Hematopoietic multipotent progenitor cell treated with erythropoietin and hydrocortisone succinate and interleukin-3 and kit ligand, for 8 days (in vitro differentiated cells): ENCODE results near the gene RPUSD1.
A peak's percentile ranks its signal among the peaks of the same experiment; 100 is the strongest.

Experiments used
- DNase-seq: peaks from one replicate; pipeline ENCODE4 v3.0.0-alpha.2; 2015

The RPUSD1 gene

DNA sequence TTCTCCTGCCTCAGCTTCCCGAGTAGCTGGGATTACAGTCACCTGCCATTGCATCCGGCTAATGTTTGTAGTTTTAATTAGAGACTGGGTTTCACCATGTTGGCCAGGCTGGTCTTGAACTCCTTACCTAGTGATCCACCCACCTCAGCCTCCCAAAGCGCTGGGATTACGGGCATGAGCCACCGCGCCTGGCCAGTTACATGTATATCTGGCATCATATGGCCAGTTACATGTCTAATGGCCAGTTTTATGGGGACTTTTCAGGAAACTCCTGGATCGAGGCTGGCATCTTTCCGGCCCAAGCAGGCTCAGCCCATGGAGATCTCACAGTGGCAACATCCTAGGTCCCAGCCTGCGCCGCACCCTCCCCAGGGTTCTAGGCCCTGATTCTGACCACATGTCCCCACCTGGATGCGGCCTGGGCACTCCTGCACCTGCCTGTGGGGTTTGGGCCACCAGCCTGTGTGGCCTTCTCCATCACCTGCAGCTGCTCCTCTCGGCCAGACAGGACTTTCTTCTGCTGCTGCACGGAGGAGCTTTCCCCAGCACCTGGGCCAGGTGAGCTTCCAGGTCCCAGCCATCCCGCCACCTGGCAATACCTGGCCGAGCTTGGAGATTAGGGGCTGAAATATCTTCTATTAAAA, 46.1 kb downstream of the RPUSD1 start:
- no peak for DNase-seq

DNA sequence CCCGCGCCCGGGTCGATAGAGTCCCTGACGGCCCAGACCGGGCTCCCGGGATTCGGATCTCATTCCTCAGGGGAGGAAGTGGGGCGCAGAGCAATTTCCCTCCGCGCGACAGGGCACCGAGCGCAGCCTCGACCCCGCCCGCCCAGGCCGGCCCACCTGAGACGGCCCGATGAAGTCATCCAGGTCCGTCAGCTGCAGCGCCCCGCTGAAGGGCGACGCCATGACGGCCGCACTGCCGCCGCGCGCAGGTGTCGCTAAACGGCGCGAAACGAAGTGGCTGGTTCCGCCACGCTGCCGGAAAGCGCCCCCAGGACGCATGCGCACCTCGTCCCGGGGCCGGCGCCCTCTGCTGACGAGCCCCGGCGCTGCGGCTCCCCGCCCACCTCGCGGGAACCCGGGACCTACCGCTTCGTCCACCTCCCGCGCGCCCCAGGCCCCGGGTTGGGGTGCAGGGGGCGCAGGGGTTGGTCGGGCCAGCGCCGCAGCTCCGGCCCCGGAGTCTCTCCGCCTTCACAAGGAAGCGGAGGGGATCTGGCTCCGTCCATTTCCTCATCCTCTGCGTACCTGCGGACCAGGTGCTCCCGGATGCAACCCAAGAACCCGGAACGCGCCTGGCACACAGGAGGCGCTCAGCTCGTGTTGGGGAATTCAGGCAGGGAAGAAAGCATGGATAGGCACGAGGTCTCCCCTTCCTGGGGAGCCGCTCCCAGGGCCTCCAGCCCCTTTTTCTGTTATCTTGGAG, 47.2 kb downstream of the RPUSD1 start, which contains the start of gene CIAO3:
CIAO3 (minus strand) TSS at position 234 of the 742 bp plus-strand sequence; CDS start at position 222, 12 bp downstream.
- peak; percentile 86 for DNase-seq

- no peak for DNase-seq
These were observed 47.8 kb downstream of the RPUSD1 start for GRCh38 chr16:740459-740763.

DNA sequence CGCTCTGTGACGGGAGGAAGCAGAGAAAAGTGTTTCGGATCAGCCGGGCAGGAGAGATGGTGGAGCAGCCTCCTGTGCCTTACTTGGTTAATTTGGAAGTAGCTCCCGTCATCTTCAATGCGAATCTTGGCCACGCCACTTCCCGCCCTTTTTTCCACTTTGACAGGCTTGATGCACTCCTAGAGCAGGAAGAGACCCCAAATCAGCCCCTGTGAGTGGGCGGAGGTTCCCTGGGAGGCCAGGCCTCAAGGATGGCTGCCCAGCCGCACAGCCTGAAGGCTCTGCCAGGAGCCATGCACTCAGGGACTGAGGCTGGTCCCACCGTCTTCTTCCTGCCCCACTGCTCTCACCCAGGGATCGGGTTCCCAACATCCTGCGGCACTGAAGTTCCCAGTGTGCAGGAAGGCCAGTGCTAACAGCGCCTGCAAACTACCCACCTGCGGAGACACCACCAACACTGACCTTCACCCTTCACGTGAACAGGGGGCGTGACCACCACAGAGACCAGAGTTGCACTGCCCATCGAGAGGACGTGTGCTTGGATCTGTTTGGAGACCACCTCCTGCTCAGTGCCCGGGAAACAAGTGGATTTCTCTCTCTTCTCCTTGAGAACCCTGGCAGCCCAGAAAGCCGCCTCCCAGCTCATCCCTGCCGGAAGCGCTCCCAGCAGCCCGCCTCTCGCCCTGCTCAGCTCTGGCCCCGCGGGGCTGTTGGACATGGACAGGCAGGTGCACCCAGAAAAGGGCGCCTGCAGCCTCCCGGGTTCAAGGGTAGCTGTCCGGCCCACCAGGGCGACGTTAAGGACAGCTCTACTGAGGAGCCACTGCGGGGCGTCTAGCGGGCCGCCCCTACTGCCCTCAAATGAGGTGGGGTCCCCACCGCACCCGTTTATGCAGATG, 48.4 kb downstream of the RPUSD1 start:
- DNase-seq: no peak

- no peak for DNase-seq
These were observed 51.2 kb downstream of the RPUSD1 start for GRCh38 chr16:736936-737481.

- DNase-seq: no peak
These were observed 52.2 kb downstream of the RPUSD1 start for GRCh38 chr16:735982-736453.

DNA sequence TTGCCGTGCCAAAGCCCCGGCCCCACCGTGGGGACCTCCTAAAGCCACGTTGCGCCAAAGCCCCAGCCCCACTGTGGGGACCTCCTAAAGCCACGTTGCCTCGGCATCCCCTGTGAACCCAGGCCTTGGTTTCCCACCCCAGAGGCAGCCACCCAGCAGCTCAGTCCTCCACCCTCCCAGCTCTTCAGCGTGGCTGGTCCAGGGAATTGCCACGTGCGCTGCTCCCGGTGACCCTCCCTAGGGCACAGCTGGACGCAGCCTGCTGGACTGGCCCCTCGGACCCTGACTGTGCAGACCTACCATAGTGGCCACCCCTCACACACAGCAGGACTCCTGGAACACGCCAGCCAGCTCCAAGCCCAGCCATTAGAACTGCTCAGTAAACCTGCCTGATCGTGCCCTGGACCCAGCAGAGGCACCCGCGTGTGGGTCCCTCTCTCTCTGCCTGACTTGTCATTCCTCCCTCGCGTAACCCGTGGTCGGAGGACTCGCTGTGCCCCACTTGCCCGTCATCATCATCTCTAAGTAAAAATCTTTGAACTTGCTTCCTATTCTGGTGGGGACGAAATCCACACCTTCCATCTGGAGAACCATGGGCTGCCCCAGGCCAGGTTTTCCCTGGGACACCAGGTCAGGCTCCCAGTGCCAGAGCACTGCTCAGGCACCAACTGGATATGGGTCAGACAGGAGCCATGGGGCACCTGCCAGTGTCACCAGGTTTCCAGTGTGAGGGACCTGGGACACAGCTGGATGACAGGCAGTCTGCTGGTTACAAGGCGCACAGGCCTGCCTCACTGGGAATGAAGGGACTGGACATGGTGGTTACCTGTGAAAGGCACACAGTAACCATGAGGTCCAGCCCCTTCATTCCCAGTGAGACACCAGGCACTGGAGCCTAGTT, 53.0 kb downstream of the RPUSD1 start:
- no peak for DNase-seq
